ENCODE measurements around the gene PLXDC1. TPM values are rescaled to one million over a fixed set of nuclear protein-coding genes. Genes with fewer than 3 reads are reported as not detected.

Gene PLXDC1
- total RNA-seq, 1 experiment from 2014 or later: 0.13 TPM

DNA sequence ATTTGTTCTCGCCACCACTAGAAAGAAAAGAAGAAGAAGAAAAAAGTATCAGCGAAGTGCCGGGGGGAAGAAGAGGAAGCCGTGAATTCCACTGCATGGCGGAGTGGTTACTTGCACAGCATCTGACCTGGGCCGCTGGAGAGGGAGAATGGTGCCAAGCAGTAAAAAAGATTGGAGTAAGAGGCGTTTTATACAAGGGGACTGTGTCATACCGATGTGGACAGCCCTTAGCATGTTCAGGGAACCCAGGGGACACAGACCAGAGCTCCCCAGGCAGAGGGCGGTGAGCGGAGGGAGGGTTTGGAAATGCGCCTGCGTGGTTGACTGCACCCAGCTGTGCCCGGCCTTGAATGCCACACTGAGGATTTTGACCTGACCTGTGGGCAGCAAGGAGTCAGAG, 52.8 kb downstream of the PLXDC1 start:
- no peak for DNase-seq (ENCODE audit: low read depth)

DNA sequence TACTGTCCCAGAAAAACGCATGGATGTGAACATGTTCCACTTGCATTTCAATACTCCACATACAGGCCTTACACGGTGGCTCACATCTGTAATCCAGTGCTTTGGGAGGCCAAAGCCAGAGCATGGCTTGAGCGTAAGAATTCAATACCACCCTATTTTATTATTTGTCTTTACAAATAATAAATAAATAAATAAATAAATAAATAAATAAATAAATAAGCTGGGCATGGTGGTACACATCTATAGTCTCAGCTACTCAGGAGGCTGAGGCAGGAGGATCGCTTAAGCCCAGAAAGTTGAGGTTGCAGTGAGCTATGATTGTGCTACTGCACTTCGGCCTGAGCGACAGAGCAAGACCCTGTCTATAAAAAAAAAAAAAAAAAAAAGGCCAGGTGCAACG, 53.9 kb downstream of the PLXDC1 start:
- no peak for DNase-seq (ENCODE audit: low read depth)

- DNase-seq (ENCODE audit: low read depth): no peak
Observed at GRCh38 chr17:39097150-39097519, 54.3 kb downstream of the PLXDC1 start.

DNA sequence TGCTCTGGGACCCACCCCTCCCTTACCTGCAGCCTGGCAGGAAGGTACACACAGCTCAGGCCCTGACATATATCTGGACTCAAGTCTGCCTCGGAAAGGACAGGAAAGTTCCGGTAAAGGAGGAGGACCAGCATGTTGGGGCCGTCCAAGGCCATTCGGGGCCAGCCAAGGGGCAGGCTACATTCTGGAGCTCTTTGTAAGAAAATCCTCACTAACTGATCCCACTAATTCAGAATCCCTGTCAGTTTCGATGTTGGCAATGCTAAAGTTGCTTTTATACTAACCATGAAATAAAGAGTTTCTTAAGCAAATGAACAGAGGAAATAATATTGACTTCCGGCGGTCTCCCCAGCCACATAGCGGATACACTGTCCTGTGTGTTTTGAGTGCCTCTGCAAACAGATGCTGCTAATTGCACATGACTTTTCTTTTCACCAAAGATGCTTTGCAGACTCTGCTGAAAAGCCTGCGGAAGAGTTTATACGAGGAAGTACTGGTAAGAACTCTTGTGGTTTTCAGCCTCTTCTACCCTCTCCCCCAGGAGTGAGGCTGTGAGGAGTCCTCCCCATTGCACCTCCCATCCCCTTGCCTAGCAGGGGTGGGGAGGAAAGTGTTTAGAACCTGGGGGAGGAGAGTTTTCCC, 54.8 kb downstream of the PLXDC1 start:
- no peak for DNase-seq (ENCODE audit: low read depth)

GRCh38 chr17:39095309-39095686, 56.1 kb downstream of the PLXDC1 start:
- no peak for DNase-seq (ENCODE audit: low read depth)

DNA sequence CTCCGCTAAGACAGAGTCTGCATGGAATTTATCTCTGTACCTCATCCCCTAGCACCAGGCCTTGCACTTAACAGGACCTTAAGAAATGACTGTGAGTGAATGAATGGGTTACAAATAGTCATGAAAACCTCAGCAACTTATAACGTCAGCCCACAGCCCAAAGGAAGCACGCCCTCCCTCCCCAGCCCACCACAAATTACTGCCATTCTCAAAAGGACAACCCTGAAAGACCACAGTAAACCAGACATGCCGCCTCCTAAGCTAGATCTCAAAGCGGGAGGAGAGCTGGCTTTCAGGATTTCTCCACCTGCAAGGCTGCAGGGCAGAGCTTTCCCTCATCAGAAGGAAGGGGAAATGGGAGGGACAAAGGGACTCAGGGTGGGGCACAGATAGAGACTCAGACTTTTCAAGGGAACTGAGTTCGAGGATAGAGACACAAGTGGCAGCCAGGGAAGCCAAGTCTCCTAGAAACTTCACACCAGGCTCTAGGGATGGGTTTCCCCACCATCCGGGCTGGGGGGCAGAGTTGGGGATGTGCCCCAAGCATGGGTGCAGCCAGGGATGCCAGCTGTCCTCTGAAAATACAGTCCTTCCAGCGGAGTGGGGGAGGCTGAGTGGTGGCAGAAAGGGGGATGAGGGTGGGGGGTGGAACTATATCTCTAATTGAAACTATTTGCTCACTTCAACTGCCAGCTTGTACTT, 56.7 kb downstream of the PLXDC1 start:
- no peak for DNase-seq (ENCODE audit: low read depth)

DNA sequence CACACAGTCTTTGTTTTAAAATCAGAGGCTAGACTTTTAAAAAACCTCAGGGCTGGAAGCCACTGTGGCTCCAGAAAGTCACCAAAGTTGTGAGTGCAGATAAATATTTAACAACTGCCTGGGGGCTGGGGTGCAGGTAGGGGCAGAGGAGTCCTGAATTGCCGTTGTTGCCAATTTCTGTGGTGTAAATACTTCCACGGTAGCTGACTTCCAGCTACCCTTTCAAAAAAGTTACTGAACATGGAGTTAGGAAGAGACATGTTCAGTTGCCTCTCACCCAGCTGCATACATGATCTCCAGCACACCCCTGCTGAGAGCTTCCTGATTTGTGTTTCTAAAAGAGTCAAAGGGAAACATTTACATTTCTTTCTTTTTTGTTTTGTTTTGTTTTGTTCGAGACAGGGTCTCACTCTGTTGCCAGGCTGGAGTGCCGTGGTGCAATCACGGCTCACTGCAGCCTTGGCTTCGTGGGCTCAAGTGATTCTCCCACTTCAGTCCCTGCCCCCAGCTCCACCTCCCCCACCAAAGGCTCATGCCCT, 58.7 kb downstream of the PLXDC1 start:
- DNase-seq (ENCODE audit: low read depth): no peak

DNA sequence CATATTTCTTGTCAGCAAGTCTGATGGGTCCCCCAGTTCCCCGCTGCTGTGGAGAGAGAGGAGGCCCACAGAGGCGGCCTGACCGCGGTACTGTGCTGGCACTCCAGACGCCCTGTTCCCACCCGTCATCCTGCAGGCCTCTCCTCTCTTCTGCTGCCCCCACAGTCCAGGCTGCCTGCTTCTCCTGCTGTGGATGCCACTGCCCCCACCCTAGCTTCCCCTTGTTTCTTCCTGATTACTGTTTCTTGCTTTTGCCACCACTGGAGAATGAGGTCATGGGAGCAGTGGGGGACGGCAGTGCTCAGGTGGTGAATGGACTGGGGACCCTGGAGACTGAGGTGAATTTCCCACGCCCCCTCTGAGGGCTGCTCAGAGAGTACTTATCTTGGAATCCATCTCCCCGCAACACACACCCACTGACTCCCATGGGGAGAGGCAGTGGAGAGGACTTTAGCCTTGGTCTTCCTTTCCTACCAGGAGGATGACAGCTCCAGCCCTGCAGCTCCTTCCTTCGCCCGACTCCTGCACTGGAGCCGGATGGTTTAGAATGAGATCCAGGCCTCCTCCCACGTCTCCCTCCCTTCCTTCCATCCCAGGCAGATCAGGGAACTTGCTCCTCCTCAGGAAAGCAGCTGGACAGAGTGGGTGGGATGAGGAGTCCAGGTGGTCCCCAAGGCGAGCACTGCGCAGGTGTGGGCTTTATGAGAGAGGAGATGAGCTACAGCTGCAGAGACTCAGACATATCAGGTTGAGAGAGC, 60.4 kb downstream of the PLXDC1 start:
- DNase-seq (ENCODE audit: low read depth): no peak

DNA sequence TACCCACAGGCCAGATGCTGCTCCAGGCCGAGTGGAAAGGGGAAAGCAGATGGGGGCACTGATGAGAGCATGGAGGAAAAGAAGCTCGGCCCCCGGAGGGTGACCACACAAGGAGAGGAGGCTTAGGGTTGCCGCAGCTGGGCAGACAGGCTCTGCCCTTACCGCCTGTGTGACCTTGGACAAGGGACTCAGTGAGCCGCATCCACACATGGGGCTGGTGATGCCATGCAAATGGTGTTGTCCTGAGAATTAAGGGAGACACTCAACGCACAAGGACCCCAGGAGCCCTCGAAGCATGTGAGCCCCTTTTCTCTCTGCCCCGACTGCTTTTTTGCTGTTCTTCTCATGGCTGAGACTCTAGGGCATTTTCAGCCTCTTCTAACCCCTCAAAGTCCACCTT, 61.0 kb downstream of the PLXDC1 start:
- no peak for DNase-seq (ENCODE audit: low read depth)

DNA sequence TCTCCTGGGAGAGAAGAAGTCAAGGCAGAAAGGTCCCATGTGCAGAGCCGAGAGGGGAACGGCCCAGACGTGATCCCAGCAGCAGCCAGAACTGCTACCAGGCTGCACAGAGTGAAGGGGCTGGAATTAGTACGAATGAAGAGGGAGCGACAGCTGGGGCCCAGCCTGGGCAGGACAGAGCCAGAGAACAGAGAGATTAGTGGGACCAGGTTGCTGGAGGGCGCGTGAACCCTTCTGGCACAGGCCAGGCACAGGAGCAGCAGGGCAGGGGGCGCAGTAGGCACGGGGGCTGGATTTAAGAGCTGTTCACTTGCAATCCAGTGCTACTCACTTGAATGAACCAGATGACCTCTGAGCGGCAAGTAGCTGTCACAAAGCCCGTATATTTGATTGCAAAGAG, 66.9 kb downstream of the PLXDC1 start:
- DNase-seq (ENCODE audit: low read depth): no peak

- no peak for DNase-seq (ENCODE audit: low read depth)
Observed at GRCh38 chr17:39083270-39083669, 68.2 kb downstream of the PLXDC1 start.

DNA sequence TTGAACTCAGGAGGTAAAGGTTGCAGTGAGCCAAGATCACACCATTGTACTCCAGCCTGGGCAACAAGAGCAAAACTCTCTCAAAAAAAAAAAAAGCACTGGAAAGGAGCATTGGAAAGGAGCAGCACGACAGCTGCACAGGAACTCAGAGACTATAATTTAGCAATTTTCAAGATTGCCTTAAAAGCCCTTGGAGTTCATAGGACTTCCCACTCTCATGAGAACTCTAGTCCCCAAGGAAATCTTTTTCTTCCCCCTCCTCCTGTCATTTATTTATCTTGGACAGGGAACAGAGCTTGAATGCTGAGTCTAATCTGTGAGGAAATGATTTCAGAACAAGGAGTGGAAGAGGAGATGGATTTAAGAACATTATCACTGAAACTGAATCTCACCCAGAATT, 69.0 kb downstream of the PLXDC1 start:
- DNase-seq (ENCODE audit: low read depth): no peak

DNA sequence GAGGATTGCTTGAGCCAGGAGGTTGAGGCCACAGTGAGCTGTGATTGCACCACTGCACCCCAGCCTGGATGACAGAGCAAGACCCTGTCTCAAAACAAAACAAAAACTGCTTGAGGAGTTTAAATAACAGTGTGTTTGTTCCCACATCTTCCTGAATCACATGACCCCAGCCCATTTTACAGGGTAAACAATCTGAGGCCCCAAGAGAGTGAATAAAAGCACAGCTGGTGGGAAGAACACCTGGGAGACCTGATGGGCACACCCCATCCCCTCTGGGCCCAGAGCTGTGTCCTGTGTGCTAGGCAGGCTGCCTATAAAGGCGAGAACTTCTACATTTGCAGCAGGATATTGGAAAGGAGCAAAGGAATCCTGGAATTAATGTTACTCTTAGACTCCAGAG, 69.6 kb downstream of the PLXDC1 start:
- DNase-seq (ENCODE audit: low read depth): no peak

GRCh38 chr17:39080421-39081078, 70.9 kb downstream of the PLXDC1 start:
- DNase-seq (ENCODE audit: low read depth): peak; percentile 21

GRCh38 chr17:39079836-39080235, 71.6 kb downstream of the PLXDC1 start:
- no peak for DNase-seq (ENCODE audit: low read depth)

- no peak for DNase-seq (ENCODE audit: low read depth)
Observed at GRCh38 chr17:39077866-39078265, 73.6 kb downstream of the PLXDC1 start.

- no peak for DNase-seq (ENCODE audit: low read depth)
Observed at GRCh38 chr17:39077252-39077651, 74.2 kb downstream of the PLXDC1 start.

GRCh38 chr17:39074676-39075075, 76.8 kb downstream of the PLXDC1 start:
- no peak for DNase-seq (ENCODE audit: low read depth)

DNA sequence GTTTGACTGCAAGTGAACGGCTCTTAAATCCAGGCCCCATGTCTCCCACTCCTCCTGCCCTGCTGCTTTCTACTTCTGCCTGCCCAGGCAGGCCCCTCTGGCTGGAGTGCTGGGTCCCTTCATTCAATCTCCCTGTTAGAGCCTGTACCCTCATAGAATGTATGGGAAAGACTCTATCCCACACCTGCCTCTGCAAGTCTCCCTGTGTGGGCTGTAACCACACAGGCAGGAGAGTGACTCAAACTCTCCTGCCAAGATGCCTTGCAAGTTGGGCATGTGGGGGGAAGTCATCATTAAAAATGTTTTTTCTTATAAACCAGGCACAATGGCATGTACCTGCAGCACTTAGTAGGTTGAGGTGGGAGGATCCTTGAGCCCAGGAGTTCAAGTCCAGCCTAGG, 77.5 kb downstream of the PLXDC1 start:
- DNase-seq (ENCODE audit: low read depth): no peak

GRCh38 chr17:39073353-39073752, 78.1 kb downstream of the PLXDC1 start:
- DNase-seq (ENCODE audit: low read depth): no peak

- no peak for DNase-seq (ENCODE audit: low read depth)
Observed at GRCh38 chr17:39071573-39071972, 79.9 kb downstream of the PLXDC1 start.
